NCI-H446 (cell line): Measurements from ENCODE around the gene PPARG.
"Not testable (repeated sequence)": the region's sequence is repeated elsewhere in the genome, so short reads cannot be mapped to it uniquely, and the experiment has no call there.

Experiments used
- DNase-seq, 2 experiments: peaks; one replicate each; lab custom pipeline; 2025; lab: John Stamatoyannopoulos, UW

PPARG gene

GRCh38 chr3:12462159-12462947 lies 173.5 kb downstream of the PPARG start:
- DNase-seq, result no peak

DNA sequence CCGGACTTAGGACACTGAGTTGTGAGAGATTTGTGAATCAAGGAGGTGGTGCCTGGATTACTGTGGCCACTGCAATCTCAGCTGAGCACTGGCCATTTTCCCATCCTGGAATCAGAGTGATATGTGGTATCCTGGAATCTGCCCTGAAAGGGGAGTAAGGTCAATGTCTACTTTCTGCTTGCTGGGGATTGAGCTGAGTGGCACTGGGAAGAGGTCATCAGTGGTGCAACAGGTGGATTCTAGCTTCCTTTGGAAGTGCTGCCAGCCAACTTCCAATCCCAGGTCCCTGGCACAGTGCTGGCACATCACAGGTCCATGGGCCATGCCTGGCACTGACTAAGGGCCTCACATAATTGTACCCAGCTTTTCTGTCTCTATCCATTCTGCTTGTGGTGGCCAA lies 174.8 kb downstream of the PPARG start:
- DNase-seq, result no peak

- no peak for DNase-seq
Measured at GRCh38 chr3:12464181-12464580, 175.3 kb downstream of the PPARG start.

DNA sequence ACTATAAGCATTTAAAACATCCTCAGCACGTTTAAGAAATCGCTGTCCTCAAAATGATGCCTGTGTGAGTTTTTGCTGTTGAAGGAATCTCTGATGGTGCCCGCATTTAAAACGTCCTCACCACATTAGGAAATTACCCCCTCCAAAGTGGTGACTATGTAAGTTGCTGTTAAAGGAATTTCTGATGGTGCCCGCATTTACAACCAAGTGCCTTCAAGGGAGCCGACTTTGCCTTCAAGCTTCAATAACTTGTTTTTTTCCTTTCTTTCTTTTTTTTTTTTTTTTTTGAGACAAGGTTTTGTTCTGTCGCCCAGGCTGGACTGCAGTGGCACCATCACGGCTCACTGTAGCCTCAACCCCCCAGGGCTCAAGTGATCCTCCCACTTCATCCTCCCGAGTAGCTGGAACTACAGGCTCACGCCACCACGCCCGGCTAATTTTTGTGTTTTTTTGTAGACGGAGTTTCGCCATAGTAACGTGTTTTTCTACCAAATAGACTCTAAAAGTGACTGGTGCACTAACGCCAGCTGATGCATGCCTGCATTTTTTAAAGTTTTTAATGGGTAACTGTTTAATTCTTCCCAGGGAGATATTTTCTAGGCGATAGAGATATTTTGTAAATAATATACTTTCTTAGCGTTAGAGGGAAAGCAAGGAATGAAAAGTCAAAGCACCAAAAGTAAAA lies 176.4 kb downstream of the PPARG start:
- DNase-seq, result no peak

DNA sequence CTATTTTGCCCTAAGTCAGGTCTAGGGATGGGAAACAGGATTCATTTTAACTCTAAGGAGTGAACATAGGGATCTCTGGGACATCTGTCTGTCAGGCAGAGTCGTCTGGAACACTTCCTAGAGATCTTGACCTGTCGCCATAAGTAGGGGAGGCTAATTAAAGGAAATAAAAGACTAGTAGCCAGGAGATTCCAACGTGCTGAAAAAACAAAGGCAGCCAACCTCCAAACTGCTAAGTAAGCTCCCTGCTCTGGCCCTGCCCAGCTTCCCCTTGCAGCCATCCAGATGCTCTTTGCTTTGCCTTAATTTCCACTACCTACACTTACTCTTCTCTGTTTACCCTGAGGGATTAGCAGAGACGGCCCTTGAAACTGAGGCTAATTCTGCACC lies 177.0 kb downstream of the PPARG start:
- no peak for DNase-seq

DNA sequence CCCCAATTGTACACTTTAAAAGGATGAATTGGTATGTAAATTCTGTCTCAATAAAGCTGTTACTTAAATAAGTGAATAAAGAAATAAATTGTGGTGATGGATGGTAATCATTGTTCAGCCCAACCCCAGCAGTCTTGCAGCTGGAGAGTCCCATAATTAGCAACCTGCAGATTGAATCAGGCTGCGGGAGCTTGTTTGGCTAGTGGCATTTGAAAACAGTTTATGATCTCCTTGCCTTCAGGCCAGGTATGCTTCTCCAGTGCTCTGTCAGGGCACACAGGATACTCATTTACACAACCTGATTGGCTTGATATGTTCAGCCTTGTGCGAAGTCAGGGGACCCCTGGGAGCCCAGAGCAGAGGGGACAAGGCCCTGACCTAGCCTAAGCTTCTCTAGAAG lies 178.9 kb downstream of the PPARG start:
- no peak for DNase-seq

DNA sequence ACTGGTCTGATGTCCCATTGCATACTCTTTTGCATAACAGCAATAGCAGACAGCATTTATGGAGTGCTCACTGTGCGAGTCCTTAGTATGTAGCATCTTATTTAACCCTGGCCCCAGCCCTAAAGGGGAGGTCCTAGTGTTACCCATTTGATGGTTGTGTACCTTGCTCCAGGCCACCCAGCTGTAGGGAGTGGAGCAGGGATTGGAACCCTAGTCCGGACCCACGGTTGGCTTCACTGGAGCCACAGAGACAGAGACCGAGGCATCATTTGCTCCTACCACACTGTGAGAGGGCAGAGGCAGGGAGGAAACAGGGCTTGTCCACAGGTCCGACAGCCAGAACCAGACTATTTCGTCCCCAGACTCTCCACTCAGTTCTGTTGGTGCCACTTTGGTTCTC lies 179.4 kb downstream of the PPARG start:
- no peak for DNase-seq

- DNase-seq, result no peak
Measured at GRCh38 chr3:12468757-12469156, 179.9 kb downstream of the PPARG start.

- DNase-seq, result not testable (repeated sequence)
Measured at GRCh38 chr3:12469222-12469621, 180.4 kb downstream of the PPARG start.

DNA sequence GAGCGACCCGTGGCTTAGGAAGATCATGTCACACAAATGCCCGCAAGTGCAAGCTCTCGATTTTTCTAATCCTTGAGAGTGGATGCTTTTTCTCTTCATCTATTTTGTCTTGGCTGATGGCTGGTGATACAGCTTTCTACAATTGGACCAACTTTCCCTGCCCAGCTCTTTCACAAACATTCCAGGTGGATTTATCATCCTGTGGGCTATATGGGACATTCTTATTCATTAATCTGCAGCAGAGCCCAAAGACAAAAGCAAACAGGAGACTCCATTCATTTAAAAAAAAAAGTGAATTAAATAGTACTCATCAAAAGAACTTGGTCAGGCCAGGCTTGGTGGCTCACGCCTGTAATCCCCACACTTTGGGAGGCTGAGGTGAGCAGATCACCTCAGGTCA lies 181.2 kb downstream of the PPARG start:
- no peak for DNase-seq

DNA sequence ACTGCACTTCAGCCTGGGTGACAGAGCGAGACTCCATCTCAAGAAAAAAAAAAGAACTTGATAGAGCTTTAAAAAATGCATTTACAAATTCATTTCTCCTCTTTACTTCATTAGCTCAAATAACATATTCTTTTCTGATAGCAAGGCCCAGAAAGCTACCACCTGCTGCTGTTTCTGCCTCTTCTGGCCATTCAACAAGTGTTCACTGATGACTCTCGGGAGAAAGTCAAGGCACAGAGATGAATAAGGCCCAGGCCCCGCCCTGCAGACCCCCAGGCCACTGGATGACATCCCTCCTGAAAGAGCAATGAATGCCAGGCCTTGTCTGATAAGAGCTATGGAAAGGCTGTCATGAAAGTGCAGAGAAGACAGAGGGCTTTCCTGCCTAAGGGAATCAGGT lies 181.8 kb downstream of the PPARG start:
- DNase-seq, result no peak

DNA sequence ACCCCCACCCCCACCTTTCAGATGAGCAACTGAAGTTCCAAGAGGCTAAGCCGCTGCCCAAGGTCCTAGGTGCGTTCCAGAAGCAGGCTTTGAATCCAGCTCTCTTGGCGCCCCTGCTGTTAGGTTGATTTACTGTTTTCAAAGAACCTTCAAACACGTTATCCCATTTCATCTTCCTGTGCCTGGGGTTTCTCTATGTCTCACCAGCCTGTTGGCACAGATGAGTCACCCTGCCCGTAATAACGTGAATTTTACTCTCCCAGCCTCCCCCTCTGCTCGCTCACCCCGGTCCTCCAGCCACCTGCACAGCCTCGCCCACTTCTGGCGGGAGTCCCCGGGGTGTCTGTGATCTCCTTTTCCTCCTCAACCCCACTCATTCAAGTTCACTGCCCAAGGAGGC lies 182.4 kb downstream of the PPARG start:
- DNase-seq, result no peak

DNA sequence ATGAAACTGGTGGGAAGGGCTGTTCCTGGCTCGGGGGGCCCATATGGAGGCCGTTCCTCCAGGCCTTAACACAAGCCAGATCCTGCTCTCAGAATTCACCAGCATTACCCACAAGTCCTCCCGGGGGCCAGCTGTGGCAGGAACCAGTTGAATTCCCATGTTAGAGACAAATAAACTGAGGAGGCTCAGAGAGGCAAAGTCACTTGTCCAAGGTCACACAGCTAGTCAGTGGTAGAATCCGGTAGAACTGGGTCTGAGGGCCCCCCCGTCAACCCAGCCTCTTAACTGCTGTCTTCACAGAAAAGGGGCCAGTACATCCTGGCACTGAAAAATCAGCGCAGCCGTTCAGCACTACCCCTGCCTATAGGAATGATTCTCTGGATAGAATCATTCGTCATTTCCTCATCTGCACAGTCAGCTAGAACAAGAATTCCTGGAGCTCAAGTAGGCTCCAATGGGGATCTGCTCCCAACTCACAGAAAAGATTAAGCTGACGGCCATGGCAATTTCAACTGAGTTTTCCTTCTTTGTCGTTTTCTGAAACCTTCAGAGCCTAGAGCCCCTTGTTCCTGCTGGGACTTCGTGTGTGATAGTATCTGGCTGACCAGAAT lies 183.2 kb downstream of the PPARG start:
- no peak for DNase-seq

DNA sequence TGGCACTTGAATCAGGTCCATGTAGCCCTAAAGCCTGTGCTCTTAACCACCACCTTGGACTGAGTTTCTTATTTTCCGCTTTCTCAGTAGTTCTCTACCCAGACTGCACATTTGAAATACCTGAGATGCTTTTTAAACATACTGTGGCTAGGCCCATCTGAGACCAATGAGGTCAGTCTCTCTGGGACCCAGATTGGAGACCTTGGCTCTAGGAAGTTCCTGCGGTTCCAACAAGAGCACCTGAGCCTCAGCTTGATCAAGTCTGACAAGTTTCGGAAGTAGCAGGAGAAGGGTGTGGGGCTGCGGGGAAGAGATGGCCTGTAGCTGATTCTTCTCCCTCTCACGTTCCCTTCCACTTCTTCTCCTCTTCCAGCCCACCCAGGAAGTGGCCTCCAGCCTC lies 183.9 kb downstream of the PPARG start:
- DNase-seq, result no peak

GRCh38 chr3:12473511-12473910 lies 184.6 kb downstream of the PPARG start:
- no peak for DNase-seq

GRCh38 chr3:12476238-12476897 lies 187.5 kb downstream of the PPARG start:
- no peak for DNase-seq

- DNase-seq, result no peak
Measured at GRCh38 chr3:12477256-12477655, 188.4 kb downstream of the PPARG start.

- DNase-seq, result no peak
Measured at GRCh38 chr3:12478326-12478725, 189.5 kb downstream of the PPARG start.

DNA sequence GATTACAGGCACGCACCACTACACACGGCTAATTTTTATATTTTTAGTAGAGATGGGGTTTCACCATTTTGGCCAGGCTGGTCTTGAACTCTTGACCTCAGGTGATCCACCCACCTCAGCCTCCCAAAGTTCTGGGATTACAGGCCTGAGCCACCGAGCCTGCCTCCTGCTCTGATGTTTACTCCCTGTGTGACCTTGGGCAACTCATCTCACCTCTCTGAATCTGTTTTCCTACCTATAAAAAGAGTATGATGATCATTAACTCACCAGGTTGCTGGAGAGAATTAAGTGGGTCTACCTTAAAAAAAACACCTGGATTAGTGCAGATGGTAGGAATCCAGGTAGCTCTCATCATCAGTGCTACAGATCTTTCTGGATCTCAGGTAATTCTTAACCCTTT lies 190.3 kb downstream of the PPARG start:
- DNase-seq, result not testable (repeated sequence)

- peak; percentile 10 to 47 for DNase-seq
Measured at GRCh38 chr3:12479919-12480427, 191.1 kb downstream of the PPARG start.

- DNase-seq, result peak in 1 of 2 experiments; percentile 27
Measured at GRCh38 chr3:12483410-12483809, 194.5 kb downstream of the PPARG start.

- DNase-seq, result no peak
Measured at GRCh38 chr3:12483872-12484197, 195.0 kb downstream of the PPARG start.
